CD4-positive, alpha-beta memory T cell (primary cell): Measurements from ENCODE around the gene NTN1. TPM values are rescaled to one million over a fixed set of nuclear protein-coding genes. Genes with fewer than 3 reads are reported as not detected.
"Not testable (repeated sequence)": the region's sequence is repeated elsewhere in the genome, so short reads cannot be mapped to it uniquely, and the experiment has no call there.

ENCODE experiments used
- CTCF ChIA-PET: fragments of 350-600 bp; sonication (Branson Sonifier 250); formaldehyde crosslinking; loops from one replicate; lab custom pipeline; 2021; ENCODE audit warnings: inconsistent platforms; ENCODE audit not compliant: partially characterized antibody; lab: Charles Lee
- POLR2A ChIA-PET: fragments of 350-600 bp; sonication (Branson Sonifier 250); formaldehyde crosslinking; loops from one replicate; lab custom pipeline; 2021; ENCODE audit not compliant: partially characterized antibody; lab: Charles Lee
- DNase-seq, 5 donors: peaks; one replicate each; pipeline versions ENCODE4 v3.0.0 to v3.0.0-alpha.2; 2020 to 2022; ENCODE audit warnings: mixed read lengths in 1 of 5
- H3K27ac ChIP-seq: one replicate; pipeline ENCODE4 v1.7.0; 2013; ENCODE audit warnings: low read depth, low read length
- H3K27me3 ChIP-seq: 2 replicates; pipeline ENCODE4 v1.7.0; 2013; ENCODE audit warnings: mild to moderate bottlenecking, low read length, moderate library complexity; ENCODE audit not compliant: insufficient read depth
- H3K36me3 ChIP-seq: 2 replicates; pipeline ENCODE4 v1.7.0; 2013; ENCODE audit warnings: mild to moderate bottlenecking, low read length, moderate library complexity; ENCODE audit not compliant: insufficient read depth
- H3K4me1 ChIP-seq: 2 replicates; pipeline ENCODE4 v1.7.0; 2013; ENCODE audit warnings: mild to moderate bottlenecking, low read length, moderate library complexity; ENCODE audit not compliant: insufficient read depth
- H3K4me3 ChIP-seq, 2 donors: one replicate each; pipeline ENCODE4 v1.7.0; 2013; ENCODE audit warnings: low read length in 2 of 2, mild to moderate bottlenecking in 1 of 2
- H3K9me3 ChIP-seq, 2 donors: one replicate each; pipeline ENCODE4 v1.7.0; 2013; ENCODE audit warnings: low read length in 2 of 2, control low read depth in 1 of 2; ENCODE audit not compliant: control insufficient read depth in 1 of 2
- H3K27ac Mint-ChIP-seq, 7 donors: one replicate each; pipeline ENCODE4 v1.8.0; 2020 to 2021; ENCODE audit warnings: mixed read lengths in 7 of 7, mild to moderate bottlenecking in 6 of 7, inconsistent platforms in 3 of 7, moderate library complexity in 3 of 7
- H3K27me3 Mint-ChIP-seq, 2 donors: one replicate each; pipeline ENCODE4 v1.8.0; 2020 to 2021; ENCODE audit warnings: mixed read lengths in 2 of 2
- H3K36me3 Mint-ChIP-seq, 2 donors: one replicate each; pipeline ENCODE4 v1.8.0; 2020 to 2021; ENCODE audit warnings: mixed read lengths in 2 of 2, inconsistent platforms in 1 of 2, mild to moderate bottlenecking in 1 of 2
- H3K4me1 Mint-ChIP-seq, 4 donors: one replicate each; pipeline ENCODE4 v1.8.0; 2020 to 2021; ENCODE audit warnings: mixed read lengths in 4 of 4, mild to moderate bottlenecking in 1 of 4
- H3K4me3 Mint-ChIP-seq, 8 donors: one replicate each; pipeline ENCODE4 v1.8.0; 2020 to 2021; ENCODE audit warnings: mixed read lengths in 8 of 8, mild to moderate bottlenecking in 7 of 8, moderate library complexity in 6 of 8, inconsistent platforms in 3 of 8
- H3K9me3 Mint-ChIP-seq, 8 donors: one replicate each; pipeline ENCODE4 v1.8.0; 2020 to 2021; ENCODE audit warnings: mixed read lengths in 8 of 8, mild to moderate bottlenecking in 5 of 8, inconsistent platforms in 3 of 8, moderate library complexity in 1 of 8
- intact Hi-C: fragments of 100-400 bp; cut with micrococcal nuclease; formaldehyde crosslinking; loops from one replicate; pipeline ENCODE4 v1.15.1; 2023
- polyA plus RNA-seq, 2 donors: library from polyadenylated mRNA; unstranded; fragments of 300-500 nt; fragmentation: Illumina TruSeq; gene quantifications; one replicate each; pipeline ENCODE4 v1.2.3, GENCODE V29; 2021
- total RNA-seq, 2 experiments: library from RNA; stranded (reverse); gene quantifications; one replicate each; pipeline ENCODE4 v1.2.3, GENCODE V29; 2021

NTN1 gene
- total and polyA plus RNA-seq, 4 experiments from 2014 or later, result 0.02 TPM; not detected in 3

DNA sequence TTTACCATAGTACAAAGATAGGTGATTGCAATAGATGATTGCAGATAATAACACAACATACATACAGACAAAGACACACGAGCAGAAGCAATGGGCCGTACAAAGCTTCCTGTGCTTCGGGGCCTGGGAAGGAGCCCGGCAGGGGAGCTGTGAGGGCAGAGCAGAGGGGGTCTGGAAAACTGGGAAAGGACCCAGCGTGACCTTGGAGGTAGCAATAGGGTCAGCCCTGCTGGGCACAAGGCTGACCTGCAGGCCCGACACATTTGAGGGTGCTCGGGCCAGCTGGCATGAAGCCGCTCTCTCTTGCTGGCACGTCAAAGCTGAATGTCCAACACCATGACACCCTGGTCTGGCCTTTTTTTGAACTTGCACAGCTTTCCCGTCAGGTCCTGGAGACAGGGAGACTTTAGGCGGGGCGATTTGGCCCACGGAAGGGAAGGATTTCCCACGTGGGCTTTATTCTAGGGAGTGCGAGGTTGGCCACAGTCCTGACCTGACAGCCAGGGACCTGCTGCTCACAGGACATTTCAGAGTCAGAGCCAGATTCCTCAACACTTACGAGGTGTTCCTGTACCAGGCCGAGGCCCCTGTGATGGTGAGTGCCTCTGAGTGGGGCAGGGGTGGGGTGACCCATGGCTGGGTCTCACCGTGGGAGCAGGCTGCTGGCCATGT, 83.2 kb downstream of the NTN1 start:
- Mint-ChIP-seq H3K4me3 (no peak overlapping the region), H3K27ac (no peak overlapping the region), H3K4me1 (peaks cover 0 to 3% (median 0%) of the 10 kb centered on the region in 4 donors), H3K36me3 (peaks cover 0 to 6% of the 10 kb centered on the region in 2 donors), H3K9me3 (peaks cover 0 to 7% (median under 1%) of the 10 kb centered on the region in 8 donors), H3K27me3 (peaks cover 6 to 16% of the 10 kb centered on the region in 2 donors)
- DNase-seq, result no peak
- ChIA-PET CTCF (no interaction called here), POLR2A (no interaction called here)
- H3K36me3 ChIP-seq, result no peaks in the 10 kb centered on the region
- no peak overlapping the region for H3K27ac ChIP-seq
- no peaks in the 10 kb centered on the region for H3K4me1 ChIP-seq
- H3K4me3 ChIP-seq, result no peak overlapping the region
- intact Hi-C loops, result no loop called here
- no peaks in the 10 kb centered on the region for H3K9me3 ChIP-seq
- H3K27me3 ChIP-seq, result no peaks in the 10 kb centered on the region

DNA sequence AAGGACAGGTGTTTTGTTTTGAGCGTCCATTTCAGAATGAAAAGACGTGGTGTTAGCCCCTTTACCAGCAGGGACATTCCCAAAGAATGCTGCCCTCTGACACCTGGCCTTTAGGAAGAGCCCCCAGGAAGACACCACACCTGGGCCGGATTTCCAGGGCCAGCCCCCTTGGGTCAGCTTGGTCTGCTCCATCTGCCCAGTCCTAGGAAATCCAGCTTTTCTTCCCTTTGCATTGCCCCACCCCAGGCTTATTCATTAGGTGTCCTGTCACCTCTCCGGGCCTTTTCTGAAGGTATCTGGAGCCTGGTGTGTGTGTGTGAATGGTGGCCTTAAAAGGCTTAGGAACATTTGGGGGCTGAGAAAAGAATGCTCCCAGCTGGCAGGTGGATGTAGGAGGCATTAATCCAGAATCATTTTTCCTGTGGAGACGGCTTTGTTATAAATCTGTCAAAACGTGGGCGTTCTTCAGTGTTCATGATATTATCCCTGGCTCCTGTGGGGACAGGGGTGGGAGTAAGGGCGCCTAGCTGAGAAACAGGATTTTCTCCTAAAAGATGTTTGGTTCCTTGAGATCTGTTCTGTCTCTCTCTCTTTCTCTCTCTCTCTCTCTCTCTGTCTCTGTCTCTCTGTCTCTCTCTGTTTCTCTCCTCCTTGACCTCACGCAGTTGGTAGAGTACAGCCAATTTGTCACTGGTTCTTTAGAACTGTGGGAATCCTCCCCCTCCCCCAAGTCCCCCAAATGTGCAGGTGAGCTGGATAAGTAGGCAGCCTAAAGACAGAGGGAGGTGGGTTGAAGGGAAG, 84.0 kb downstream of the NTN1 start:
- peaks cover 0 to 6% of the 10 kb centered on the region in 2 donors for H3K36me3 Mint-ChIP-seq
- no peak for DNase-seq
- H3K4me3 ChIP-seq, result no peak overlapping the region
- H3K27me3 ChIP-seq, result no peaks in the 10 kb centered on the region
- ChIA-PET POLR2A (no interaction called here), CTCF (no interaction called here)
- intact Hi-C loops, result no loop called here
- H3K27ac ChIP-seq, result no peak overlapping the region
- H3K4me1 Mint-ChIP-seq, result peaks cover 0 to 3% (median 0%) of the 10 kb centered on the region in 4 donors
- no peak overlapping the region for H3K27ac Mint-ChIP-seq
- H3K4me3 Mint-ChIP-seq, result no peak overlapping the region
- H3K36me3 ChIP-seq, result no peaks in the 10 kb centered on the region
- H3K9me3 ChIP-seq, result no peaks in the 10 kb centered on the region
- peaks cover 0 to 7% (median under 1%) of the 10 kb centered on the region in 8 donors for H3K9me3 Mint-ChIP-seq
- H3K4me1 ChIP-seq, result no peaks in the 10 kb centered on the region
- H3K27me3 Mint-ChIP-seq, result peaks cover 6 to 16% of the 10 kb centered on the region in 2 donors

DNA sequence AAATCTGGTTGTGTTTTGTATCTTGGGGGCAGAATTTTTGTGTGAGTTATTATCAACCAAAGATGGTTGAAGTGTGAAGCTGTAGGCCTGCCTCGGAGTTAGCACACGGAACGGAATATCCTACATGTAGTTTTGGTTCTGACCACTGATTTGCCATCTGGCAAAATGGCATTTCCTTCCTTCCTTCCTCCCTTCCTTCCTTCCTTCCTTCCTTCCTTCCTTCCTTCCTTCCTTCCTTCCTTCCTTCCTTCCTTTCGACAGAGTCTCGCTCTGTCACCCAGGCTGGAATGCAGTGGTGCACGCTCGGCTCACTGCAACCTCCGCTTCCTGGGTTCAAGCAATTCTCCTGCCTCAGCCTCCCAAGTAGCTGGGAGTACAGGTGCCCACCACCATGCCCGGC, 85.0 kb downstream of the NTN1 start:
- H3K4me1 Mint-ChIP-seq, H3K4me3 Mint-ChIP-seq, H3K4me1 ChIP-seq, H3K36me3 Mint-ChIP-seq, CTCF ChIA-PET, H3K9me3 Mint-ChIP-seq, DNase-seq, H3K27me3 Mint-ChIP-seq, H3K4me3 ChIP-seq, H3K27me3 ChIP-seq, POLR2A ChIA-PET, H3K27ac ChIP-seq, H3K9me3 ChIP-seq, H3K27ac Mint-ChIP-seq, H3K36me3 ChIP-seq, intact Hi-C loops: not testable (repeated sequence)

DNA sequence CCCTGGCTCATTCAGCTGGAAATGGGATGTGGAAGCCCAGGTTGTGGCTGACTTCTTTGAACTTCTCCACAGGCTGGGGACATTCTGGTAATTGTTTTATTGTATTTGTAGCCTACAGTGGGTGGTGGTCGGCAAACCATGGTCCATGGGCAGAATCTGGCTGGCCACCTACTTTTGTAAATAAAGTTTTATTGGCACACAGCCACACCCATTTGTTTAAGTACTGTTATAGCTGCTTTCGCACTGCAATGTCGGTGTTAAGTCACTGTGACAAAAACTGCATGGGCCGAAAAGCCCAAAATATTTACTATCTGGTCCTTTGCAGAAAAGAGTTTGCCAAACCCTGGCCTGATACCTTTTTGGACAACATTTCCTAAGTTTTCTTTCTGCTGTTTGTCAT, 86.2 kb downstream of the NTN1 start:
- H3K27me3 ChIP-seq, result no peaks in the 10 kb centered on the region
- no peak for DNase-seq
- H3K9me3 ChIP-seq, result no peaks in the 10 kb centered on the region
- Mint-ChIP-seq H3K4me1 (peaks cover 0 to 3% (median 0%) of the 10 kb centered on the region in 4 donors), H3K4me3 (no peak overlapping the region), H3K27me3 (peaks cover 3 to 14% of the 10 kb centered on the region in 2 donors), H3K27ac (no peak overlapping the region), H3K9me3 (peaks cover 0 to 2% (median 0%) of the 10 kb centered on the region in 8 donors), H3K36me3 (no peaks in the 10 kb centered on the region)
- intact Hi-C loops, result no loop called here
- CTCF ChIA-PET, result no interaction called here
- no peak overlapping the region for H3K4me3 ChIP-seq
- no peak overlapping the region for H3K27ac ChIP-seq
- POLR2A ChIA-PET, result no interaction called here
- H3K36me3 ChIP-seq, result no peaks in the 10 kb centered on the region
- no peaks in the 10 kb centered on the region for H3K4me1 ChIP-seq

DNA sequence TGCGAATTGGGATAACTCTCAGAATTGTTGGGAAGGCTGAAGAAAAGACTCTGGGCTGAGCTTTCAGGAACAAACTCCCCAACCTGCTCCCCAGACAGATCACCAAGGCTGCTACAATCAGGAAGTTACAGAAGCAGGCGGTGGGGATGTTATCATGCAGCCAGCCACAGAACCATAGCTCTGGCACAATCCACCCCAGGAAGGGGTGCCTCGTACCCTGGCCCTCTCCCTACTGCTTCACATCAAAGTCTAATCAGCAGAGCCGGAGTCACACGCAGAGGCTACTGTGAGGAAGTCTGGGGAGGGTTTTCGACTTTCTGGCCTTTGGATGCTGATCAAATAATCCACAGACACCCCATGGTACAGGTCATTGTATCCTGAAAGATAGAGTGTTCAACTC, 86.8 kb downstream of the NTN1 start:
- Histone ChIP-seq H3K4me1 (no peaks in the 10 kb centered on the region), H3K27ac (no peak overlapping the region), H3K36me3 (no peaks in the 10 kb centered on the region), H3K9me3 (no peaks in the 10 kb centered on the region), H3K27me3 (no peaks in the 10 kb centered on the region), H3K4me3 (no peak overlapping the region)
- Mint-ChIP-seq H3K4me3 (no peak overlapping the region), H3K4me1 (peaks cover 0 to 3% (median 0%) of the 10 kb centered on the region in 4 donors), H3K27me3 (peaks cover 3 to 12% of the 10 kb centered on the region in 2 donors), H3K36me3 (no peaks in the 10 kb centered on the region), H3K9me3 (peaks cover 0 to 1% (median 0%) of the 10 kb centered on the region in 8 donors), H3K27ac (no peak overlapping the region)
- ChIA-PET POLR2A (no interaction called here), CTCF (no interaction called here)
- intact Hi-C loops, result no loop called here
- DNase-seq, result no peak

GRCh38 chr17:9109933-9110332, 88.6 kb downstream of the NTN1 start:
- no peak overlapping the region for H3K27ac Mint-ChIP-seq
- intact Hi-C loops, result no loop called here
- no peaks in the 10 kb centered on the region for H3K27me3 ChIP-seq
- peaks cover 6 to 11% of the 10 kb centered on the region in 2 donors for H3K27me3 Mint-ChIP-seq
- no peaks in the 10 kb centered on the region for H3K36me3 ChIP-seq
- no peaks in the 10 kb centered on the region for H3K9me3 Mint-ChIP-seq
- ChIA-PET POLR2A (no interaction called here), CTCF (no interaction called here)
- no peaks in the 10 kb centered on the region for H3K9me3 ChIP-seq
- no peak overlapping the region for H3K4me3 Mint-ChIP-seq
- no peak overlapping the region for H3K4me3 ChIP-seq
- no peak for DNase-seq
- peaks cover 0 to 3% (median 0%) of the 10 kb centered on the region in 4 donors for H3K4me1 Mint-ChIP-seq
- no peaks in the 10 kb centered on the region for H3K4me1 ChIP-seq
- H3K27ac ChIP-seq, result no peak overlapping the region
- no peaks in the 10 kb centered on the region for H3K36me3 Mint-ChIP-seq

- ChIA-PET POLR2A (no interaction called here), CTCF (no interaction called here)
- H3K9me3 ChIP-seq, result no peaks in the 10 kb centered on the region
- no peaks in the 10 kb centered on the region for H3K9me3 Mint-ChIP-seq
- H3K27ac ChIP-seq, result no peak overlapping the region
- no peak overlapping the region for H3K4me3 ChIP-seq
- intact Hi-C loops, result no loop called here
- peaks cover 6 to 12% of the 10 kb centered on the region in 2 donors for H3K27me3 Mint-ChIP-seq
- DNase-seq, result no peak
- no peaks in the 10 kb centered on the region for H3K4me1 ChIP-seq
- H3K4me1 Mint-ChIP-seq, result peaks cover 0 to 3% (median 0%) of the 10 kb centered on the region in 4 donors
- no peak overlapping the region for H3K27ac Mint-ChIP-seq
- H3K36me3 Mint-ChIP-seq, result no peaks in the 10 kb centered on the region
- no peaks in the 10 kb centered on the region for H3K27me3 ChIP-seq
- no peak overlapping the region for H3K4me3 Mint-ChIP-seq
- no peaks in the 10 kb centered on the region for H3K36me3 ChIP-seq
Observed at GRCh38 chr17:9110501-9110900, 89.2 kb downstream of the NTN1 start.
